Natural killer cell (primary cell): ENCODE results near the gene FNTB. TPM values are rescaled to one million over a fixed set of nuclear protein-coding genes. Genes with fewer than 3 reads are reported as not detected.
A peak's percentile ranks its signal among the peaks of the same experiment; 100 is the strongest.

Experiments
- ATAC-seq, 3 donors: fragments of 150-1000 bp in 2 of 3; fragments of 200-7000 bp in 1 of 3; cut with Tn5 transposase; 1 replicate in 1 of 3; 2 replicates in 2 of 3; pipeline ENCODE4 v1.10.0; 2021; ENCODE audit warnings: mild to moderate bottlenecking in 2 of 3, moderate library complexity in 2 of 3
- DNase-seq, 2 donors: peaks; one replicate each; pipeline versions ENCODE4 v3.0.0 to v3.0.0-alpha.2; 2013 to 2021; ENCODE audit warnings: mixed read lengths in 1 of 2
- H3K27ac ChIP-seq: one replicate; pipeline ENCODE4 v1.5.1; 2013; ENCODE audit warnings: mild to moderate bottlenecking, low read length
- H3K27me3 ChIP-seq: one replicate; pipeline ENCODE4 v1.6.1; 2013; ENCODE audit warnings: low read length; ENCODE audit not compliant: control insufficient read depth, insufficient read depth
- H3K36me3 ChIP-seq: one replicate; pipeline ENCODE4 v1.6.1; 2013; ENCODE audit warnings: low read length; ENCODE audit not compliant: control insufficient read depth, insufficient read depth
- H3K4me1 ChIP-seq: one replicate; pipeline ENCODE4 v1.6.1; 2013; ENCODE audit warnings: low read length; ENCODE audit not compliant: control insufficient read depth, insufficient read depth
- H3K4me3 ChIP-seq: one replicate; pipeline ENCODE4 v1.5.1; 2013; ENCODE audit warnings: low read length
- H3K9me3 ChIP-seq: one replicate; pipeline ENCODE4 v1.6.1; 2013; ENCODE audit warnings: low read length; ENCODE audit not compliant: control insufficient read depth, insufficient read depth
- H3K27ac Mint-ChIP-seq, 2 donors: one replicate each; pipeline ENCODE4 v1.8.0; 2022; ENCODE audit warnings: mild to moderate bottlenecking in 2 of 2, mixed read lengths in 2 of 2, moderate library complexity in 1 of 2
- H3K27me3 Mint-ChIP-seq, 2 donors: one replicate each; pipeline ENCODE4 v1.8.0; 2022; ENCODE audit warnings: low read depth in 2 of 2, mixed read lengths in 2 of 2
- H3K36me3 Mint-ChIP-seq: one replicate; pipeline ENCODE4 v1.8.0; 2022; ENCODE audit warnings: mixed read lengths
- H3K4me1 Mint-ChIP-seq, 2 donors: one replicate each; pipeline ENCODE4 v1.8.0; 2022; ENCODE audit warnings: mixed read lengths in 2 of 2
- H3K4me3 Mint-ChIP-seq: one replicate; pipeline ENCODE4 v1.8.0; 2022; ENCODE audit warnings: mild to moderate bottlenecking, moderate library complexity, mixed read lengths
- H3K9me3 Mint-ChIP-seq, 2 donors: one replicate each; pipeline ENCODE4 v1.8.0; 2022; ENCODE audit warnings: mixed read lengths in 2 of 2
- WGBS: methylation state at CpG from one replicate; pipeline ENCODE4 v1.1.7; 2013; ENCODE audit warnings: missing lambda C conversion rate; ENCODE audit not compliant: insufficient coverage; 5-methylcytosine and 5-hydroxymethylcytosine counted together
- intact Hi-C: fragments of 100-400 bp; cut with micrococcal nuclease; formaldehyde crosslinking; loops from one replicate; pipeline ENCODE4 v1.14.2; 2022
- total RNA-seq, 4 donors: library from RNA; stranded (reverse); fragments of 120-200 nt in 1 of 4; gene quantifications; one replicate each; pipeline versions ENCODE4 v1.2.3 to v1.2.4, GENCODE V29; 2013 to 2022
- TF ChIP-seq, protein P1 (sequence below): fragments of 200-600 bp; IDR thresholded peaks from one replicate; pipeline ENCODE4 v1.8.0; 2022; ENCODE audit warnings: antibody characterized with exemption

FNTB gene
- total RNA-seq, 3 donors from 2014 or later (not counting 1 experiment from before 2014, with no cell fraction given) = 4.0 to 8.7 (median 8.4) TPM

DNA sequence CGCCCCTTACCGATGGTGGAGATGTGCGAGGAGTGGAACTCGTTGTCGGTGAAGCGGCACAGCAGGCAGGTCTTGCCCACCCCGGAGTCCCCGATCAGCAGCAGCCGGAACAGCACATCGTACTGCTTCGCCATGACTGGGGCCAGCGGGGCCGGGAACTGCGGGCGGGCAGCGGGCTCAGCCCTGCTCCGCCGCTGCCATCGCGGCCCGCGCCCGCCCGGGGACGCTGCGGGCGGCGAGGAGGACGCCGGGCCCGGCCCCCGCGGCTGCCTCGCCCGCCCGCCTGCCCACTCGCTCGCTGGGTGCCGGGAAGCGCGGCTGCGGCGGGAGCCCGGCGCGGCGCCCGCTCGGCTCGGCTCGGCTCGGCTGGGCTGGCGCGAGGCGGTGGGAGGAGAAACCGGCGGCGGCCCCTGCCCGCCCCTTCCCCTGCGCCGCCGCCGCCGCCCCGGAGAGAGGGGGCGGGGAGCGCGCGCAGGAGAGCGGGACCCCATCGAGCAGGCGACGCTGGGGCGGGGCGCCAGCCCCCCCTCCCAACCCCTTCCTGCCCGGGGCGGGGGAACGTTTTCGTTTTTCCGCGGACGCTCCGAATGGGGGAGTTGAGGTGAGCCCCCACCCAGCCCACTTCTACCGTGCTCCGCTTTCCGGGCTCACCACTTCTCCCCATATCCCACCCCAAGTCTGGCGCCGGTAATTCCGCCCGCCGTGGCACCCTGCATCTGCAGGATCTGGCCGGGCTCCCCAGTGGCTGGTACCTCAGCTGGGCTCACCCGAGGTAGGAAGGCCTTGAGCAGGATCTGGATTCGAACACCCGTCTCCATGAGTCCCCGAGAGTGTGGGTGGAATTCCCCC lies 14.5 kb upstream of the FNTB start, which contains the start of gene RAB15:
TSS of gene RAB15 (minus strand) at position 394 of the 849 bp plus-strand sequence. CDS start at position 134, 260 bp downstream.
- H3K4me1 Mint-ChIP-seq = peaks cover 0 to 16% of the 10 kb centered on the region in 2 donors
- Histone ChIP-seq H3K4me1 (peaks cover 18% of the 10 kb centered on the region), H3K36me3 (no peaks in the 10 kb centered on the region), H3K27ac (no peak within 1 kb of the TSS), H3K27me3 (peaks cover 3% of the 10 kb centered on the region), H3K4me3 (peak within 1 kb of the TSS; percentile 66), H3K9me3 (no peaks in the 10 kb centered on the region)
- DNase-seq (peak; percentile 39 to 65), ATAC-seq (peak; percentile 70 to 75 (median 73))
- peak within 1 kb of the TSS in 1 of 2 donors; percentile 69 for H3K27ac Mint-ChIP-seq
- no peaks in the 10 kb centered on the region for H3K9me3 Mint-ChIP-seq
- intact Hi-C loops = no loop called here
- no peaks in the 10 kb centered on the region for H3K36me3 Mint-ChIP-seq
- WGBS = under 1% methylated on average over 96 of the region's 96 CpGs
- H3K27me3 Mint-ChIP-seq = no peaks in the 10 kb centered on the region
- peak within 1 kb of the TSS; percentile 90 for H3K4me3 Mint-ChIP-seq
- TF ChIP-seq, protein P1, sequence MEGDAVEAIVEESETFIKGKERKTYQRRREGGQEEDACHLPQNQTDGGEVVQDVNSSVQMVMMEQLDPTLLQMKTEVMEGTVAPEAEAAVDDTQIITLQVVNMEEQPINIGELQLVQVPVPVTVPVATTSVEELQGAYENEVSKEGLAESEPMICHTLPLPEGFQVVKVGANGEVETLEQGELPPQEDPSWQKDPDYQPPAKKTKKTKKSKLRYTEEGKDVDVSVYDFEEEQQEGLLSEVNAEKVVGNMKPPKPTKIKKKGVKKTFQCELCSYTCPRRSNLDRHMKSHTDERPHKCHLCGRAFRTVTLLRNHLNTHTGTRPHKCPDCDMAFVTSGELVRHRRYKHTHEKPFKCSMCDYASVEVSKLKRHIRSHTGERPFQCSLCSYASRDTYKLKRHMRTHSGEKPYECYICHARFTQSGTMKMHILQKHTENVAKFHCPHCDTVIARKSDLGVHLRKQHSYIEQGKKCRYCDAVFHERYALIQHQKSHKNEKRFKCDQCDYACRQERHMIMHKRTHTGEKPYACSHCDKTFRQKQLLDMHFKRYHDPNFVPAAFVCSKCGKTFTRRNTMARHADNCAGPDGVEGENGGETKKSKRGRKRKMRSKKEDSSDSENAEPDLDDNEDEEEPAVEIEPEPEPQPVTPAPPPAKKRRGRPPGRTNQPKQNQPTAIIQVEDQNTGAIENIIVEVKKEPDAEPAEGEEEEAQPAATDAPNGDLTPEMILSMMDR = no peak

DNA sequence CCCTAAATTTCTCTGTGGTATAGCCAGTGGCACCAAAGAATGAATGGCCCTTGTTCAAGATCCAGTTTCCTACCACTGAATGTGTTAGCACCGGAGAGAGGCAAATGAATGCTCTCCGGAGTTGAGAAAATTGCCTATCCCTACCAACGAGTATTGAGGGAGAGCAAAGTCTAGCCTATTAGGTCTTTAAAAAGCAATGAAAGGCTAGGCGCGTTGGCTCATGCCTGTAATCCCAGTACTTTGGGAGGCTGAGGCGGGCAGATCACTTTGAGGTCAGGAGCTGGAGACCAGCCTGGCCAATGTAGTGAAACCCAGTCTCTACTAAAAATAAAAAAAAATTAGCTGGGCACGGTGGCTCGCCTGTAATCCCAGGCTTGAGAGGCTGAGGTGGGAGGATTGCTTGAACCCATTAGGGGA lies 13.7 kb upstream of the FNTB start:
- peak overlapping the region in 1 of 2 donors; percentile 69 for H3K27ac Mint-ChIP-seq
- WGBS = 92% methylated on average over 8 of the region's 8 CpGs
- H3K9me3 Mint-ChIP-seq = no peaks in the 10 kb centered on the region
- ATAC-seq (no peak), DNase-seq (no peak)
- intact Hi-C loops = no loop called here
- Histone ChIP-seq H3K9me3 (no peaks in the 10 kb centered on the region), H3K27me3 (peaks cover 3% of the 10 kb centered on the region), H3K4me3 (no peak overlapping the region), H3K27ac (no peak overlapping the region), H3K4me1 (peaks cover 18% of the 10 kb centered on the region), H3K36me3 (no peaks in the 10 kb centered on the region)
- TF ChIP-seq, protein P1 = no peak
- no peaks in the 10 kb centered on the region for H3K36me3 Mint-ChIP-seq
- H3K27me3 Mint-ChIP-seq = peaks cover 1 to 4% of the 10 kb centered on the region in 2 donors
- peaks cover 0 to 16% of the 10 kb centered on the region in 2 donors for H3K4me1 Mint-ChIP-seq
- peak overlapping the region; percentile 90 for H3K4me3 Mint-ChIP-seq

DNA sequence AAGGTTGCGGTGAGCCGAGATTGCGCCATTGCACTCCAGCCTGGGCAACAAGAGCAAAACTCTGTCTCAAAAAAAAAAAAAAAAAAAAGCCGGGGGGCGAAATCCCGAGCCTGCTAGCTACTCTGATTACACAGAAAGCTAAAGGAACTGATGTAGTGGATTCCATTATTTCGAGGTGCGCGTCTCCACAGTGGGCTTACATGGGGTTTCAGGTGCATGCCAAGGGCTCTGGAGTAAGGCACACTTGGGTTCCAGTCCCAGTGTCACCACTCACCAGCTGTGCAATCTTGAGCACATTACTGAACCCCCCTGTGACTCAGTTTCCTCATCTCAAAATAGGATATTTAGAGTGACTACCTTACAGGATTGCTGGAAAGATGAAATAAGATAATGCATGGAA lies 12.9 kb upstream of the FNTB start:
- Histone ChIP-seq H3K27me3 (peaks cover 3% of the 10 kb centered on the region), H3K27ac (no peak overlapping the region), H3K36me3 (no peaks in the 10 kb centered on the region), H3K4me3 (no peak overlapping the region), H3K9me3 (no peaks in the 10 kb centered on the region), H3K4me1 (peaks cover 18% of the 10 kb centered on the region)
- Mint-ChIP-seq H3K36me3 (no peaks in the 10 kb centered on the region), H3K27ac (no peak overlapping the region), H3K27me3 (peaks cover 6 to 8% of the 10 kb centered on the region in 2 donors), H3K4me3 (no peak overlapping the region), H3K4me1 (peaks cover 0 to 16% of the 10 kb centered on the region in 2 donors), H3K9me3 (no peaks in the 10 kb centered on the region)
- TF ChIP-seq, protein P1 = no peak
- WGBS = 94% methylated on average over 8 of the region's 9 CpGs
- intact Hi-C loops = no loop called here
- DNase-seq (no peak), ATAC-seq (no peak)
